Measurements from ENCODE around the gene RECK.

DNA sequence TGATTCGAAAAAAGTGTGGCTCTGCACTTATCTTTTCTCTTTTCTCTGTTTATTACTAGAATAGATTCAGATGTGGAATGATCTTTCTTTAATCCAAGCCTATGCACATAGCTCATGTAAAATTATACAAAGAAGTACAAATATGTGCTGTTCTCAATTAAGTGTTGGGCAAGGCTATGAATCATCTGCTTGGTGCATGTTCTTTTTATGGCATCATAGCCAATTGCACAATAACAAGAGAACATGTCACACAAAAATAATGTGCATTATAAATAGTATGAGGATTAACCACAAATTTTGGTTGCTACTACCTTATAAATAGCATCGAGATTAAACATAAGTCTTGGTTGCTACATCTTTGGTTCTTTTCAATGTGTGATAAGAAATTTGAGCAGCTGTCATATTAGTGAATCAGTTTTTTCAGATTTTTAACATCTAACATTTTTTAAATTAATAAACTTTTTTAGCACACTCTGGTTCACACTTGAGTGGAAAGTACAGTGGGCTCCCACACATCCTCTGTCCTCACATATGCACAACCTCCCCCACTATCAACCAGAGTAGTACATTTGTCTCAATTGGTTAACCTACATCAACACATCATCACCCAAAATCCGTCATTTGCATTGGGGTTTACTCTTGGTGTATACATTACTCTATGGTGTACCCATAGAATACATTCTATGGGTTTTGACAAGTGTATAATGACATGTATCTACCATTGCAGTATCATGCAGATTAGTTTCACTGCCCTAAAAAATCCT is 6.8 kb upstream of the RECK start:
- TF ChIP-seq LEF1 (IDR thresholded peaks at IDR 0.05; ENCODE audit: borderline replicate concordance) = no peak
- TF ChIP-seq L3MBTL2 (conservative IDR thresholded peaks at IDR 0.05) = no peak
- no peak for TF ChIP-seq ZNF384 (IDR thresholded peaks at IDR 0.05)
- TF ChIP-seq, protein P1, sequence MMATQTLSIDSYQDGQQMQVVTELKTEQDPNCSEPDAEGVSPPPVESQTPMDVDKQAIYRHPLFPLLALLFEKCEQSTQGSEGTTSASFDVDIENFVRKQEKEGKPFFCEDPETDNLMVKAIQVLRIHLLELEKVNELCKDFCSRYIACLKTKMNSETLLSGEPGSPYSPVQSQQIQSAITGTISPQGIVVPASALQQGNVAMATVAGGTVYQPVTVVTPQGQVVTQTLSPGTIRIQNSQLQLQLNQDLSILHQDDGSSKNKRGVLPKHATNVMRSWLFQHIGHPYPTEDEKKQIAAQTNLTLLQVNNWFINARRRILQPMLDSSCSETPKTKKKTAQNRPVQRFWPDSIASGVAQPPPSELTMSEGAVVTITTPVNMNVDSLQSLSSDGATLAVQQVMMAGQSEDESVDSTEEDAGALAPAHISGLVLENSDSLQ (IDR thresholded peaks at IDR 0.05) = no peak
- no peak for TF ChIP-seq HDGF (IDR thresholded peaks at IDR 0.05; ENCODE audit: borderline replicate concordance)
- no peak for TF ChIP-seq SUZ12 (IDR thresholded peaks at IDR 0.05)

All from HEK293T (cell line).